HG02970 (cell line): ENCODE results near the gene ZC3H4.
"Not testable (repeated sequence)": the region's sequence is repeated elsewhere in the genome, so short reads cannot be mapped to it uniquely, and the experiment has no call there.

Experiments
- ATAC-seq: cut with Tn5 transposase; IDR thresholded peaks from one replicate; pipeline ENCODE4 v1.9.1; 2021; ENCODE audit warnings: mild to moderate bottlenecking, moderate library complexity, moderate number of reproducible peaks; ENCODE audit not compliant: unreplicated experiment, low FRiP score

Gene ZC3H4

DNA sequence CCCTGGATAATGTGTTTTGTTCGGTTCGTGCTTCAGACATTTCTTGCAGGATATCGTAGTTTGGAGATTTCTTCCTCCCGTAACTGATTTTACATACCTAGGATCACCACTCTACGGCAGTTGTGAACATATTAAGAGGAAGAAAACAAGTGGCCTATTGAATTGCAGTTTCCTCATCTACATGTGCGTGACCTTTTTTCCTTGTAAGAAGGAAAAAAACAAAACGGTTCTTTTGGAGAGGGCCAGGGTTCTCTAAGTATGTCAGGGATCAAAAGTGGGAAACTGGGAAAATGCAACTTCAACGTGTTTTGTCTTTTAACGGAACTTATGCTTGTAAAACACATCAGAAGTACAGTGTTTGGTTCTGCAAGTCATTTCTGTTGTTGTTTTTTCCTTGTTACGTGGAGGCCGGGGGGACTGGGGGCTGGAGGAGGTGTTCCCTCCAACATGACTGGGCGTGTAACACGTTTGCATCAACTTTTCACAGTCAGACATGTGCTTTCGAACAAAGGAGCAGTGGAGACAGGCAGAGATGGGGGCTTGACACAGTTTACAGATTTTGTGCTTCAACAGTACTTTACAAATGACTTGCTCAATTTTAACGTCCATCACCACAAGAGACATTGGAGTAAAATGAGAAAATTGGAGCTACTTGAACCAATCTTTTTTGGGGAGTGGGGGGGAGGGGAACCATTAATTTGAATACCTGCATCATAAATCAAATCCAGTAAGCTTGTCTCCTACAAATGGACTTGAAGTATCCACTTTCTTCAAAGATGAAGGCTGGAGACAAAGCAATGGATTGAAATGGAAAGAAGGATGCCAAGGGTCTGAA is 3.8 kb downstream of the ZC3H4 start:
- ATAC-seq: no peak

DNA sequence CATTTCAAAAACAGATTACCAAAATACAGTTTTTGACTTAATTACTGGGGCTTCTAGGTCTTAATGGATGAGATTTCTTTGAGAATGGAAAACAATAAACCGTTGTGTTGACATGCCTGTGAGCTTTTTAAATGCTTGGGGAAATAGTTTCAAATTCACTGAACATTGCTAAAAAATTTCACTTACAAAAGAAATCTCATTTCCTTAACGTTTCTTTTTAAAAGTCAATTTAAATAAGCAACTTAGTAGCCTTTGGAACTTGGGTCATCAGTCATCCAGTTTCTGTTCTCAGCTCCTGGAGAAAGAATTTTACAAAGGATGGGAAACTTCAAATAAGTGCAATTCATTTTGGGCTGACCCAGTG is 4.4 kb downstream of the ZC3H4 start:
- ATAC-seq: no peak

DNA sequence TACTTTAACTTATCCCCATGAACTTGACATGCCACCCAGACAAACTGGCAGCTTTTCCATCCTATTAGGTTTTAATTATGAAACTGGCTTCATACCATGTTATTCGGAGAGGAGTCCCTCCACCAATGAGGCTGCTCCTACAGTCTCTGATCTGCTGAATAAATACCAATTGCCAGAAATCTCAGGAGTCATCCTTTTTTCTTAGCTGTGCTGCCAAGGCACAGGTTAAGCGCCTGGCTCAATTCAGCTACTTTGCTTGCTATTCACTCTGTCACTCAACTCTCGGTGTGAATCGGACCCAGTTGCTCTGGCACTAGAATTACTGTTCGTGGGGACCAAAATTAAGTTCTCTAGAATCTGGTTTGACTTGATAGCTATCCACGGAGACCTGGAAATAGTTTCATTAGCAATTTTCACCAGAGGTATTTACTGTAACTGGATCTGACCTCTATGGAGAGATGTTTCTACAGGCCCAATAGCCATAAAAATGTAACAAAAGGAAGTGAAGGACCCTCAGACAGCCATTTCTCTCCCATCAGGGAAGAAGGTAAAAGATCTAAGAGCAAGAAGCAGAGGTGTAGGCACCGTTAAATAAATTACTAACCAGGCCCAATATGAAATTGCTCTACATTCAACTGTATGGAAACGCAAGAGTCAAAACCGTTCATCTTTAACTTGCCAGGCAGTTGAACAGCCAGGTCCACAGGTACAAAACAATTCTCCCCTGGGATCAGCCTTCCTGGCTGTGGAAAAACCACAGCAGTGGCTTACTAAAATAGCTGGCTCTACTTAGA is 5.4 kb downstream of the ZC3H4 start:
- ATAC-seq: no peak

DNA sequence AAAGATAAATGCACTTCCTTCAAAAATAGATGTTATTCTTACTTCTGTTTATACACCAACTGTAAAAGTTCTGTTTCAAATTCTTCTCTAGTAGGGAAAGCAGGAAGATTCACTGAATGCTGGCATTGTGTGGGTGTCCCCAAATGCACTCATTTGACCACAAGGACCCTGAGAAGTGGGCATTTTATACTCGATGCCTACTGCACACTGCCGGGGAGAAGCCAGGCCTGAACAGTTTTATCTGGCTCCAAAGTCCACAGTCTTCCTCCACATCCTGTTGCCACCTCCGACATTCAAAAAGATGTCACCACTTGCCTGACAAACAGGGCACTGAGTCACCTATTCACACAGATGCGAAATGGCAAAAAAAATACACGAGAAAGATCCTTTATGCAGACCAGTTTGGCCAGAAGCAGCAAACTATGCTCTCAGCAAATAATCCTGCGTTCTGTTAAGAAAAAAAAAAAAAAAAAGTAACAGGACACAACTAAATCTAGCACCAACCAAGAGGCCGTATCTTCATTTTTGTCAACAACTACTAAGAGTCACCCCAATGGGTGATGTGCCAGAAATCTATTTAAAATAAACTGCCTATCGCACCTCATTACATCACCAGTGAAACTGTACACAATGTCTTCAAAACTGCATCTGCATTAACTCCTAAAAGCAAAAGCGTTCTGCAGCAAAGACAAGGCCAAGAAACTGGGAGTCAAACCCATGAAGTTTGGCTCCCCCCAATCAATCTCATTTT is 6.2 kb downstream of the ZC3H4 start:
- ATAC-seq: no peak

DNA sequence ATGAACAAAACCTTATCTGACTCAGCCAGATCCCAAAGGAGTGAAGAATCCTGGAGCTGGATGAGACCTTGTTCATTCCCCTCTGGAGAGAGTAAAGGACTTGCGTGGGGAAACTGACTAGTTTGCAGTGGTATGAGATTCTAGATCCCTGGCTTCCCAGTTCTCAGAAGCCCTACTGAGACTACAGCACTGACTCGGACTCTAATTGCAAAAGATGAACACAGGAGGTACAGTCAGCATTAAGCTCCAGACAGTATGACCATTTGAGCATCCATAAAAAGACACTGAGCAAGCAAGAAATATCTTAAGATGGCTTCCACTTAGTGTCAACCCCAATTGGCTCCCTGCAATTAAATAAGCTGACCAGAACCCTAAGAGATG is 6.8 kb downstream of the ZC3H4 start:
- ATAC-seq: no peak

DNA sequence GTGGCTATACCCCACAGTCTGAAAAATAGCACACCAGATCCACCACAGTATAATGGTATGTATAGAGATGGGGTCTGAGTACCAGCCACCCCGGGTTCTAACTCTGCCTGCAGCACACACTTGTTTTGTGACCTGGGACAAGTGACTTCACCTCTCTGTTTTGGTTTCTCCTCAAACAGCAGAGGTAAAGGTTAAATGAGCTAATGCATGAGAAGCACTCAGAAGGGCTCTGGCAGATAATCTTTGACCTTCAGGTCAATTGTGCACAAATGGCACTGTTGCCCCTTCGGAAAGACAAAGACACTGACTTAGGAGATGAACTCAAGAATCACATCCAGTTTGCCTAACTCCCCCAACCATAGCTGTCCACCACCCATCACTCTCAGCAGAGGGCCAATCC is 7.7 kb downstream of the ZC3H4 start:
- no peak for ATAC-seq

DNA sequence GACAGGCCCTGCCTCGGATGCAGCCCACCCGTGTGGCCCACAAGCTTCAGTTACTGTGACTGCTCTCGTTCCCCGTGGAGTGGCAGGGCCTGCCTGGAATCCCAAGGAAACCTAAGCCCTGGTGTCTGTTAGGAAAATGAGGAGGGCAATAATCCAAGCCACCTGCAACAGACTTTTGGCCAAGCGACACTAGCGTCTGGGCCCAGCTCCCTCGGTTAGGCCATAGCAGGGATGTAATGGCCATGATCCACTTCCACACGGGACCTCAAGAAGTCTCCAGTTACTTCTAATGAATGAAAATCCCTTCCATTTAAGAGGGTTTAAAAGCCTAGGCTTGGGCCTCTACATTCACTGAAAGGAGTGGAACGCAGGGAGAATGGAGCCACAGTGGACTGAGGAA is 8.9 kb downstream of the ZC3H4 start:
- ATAC-seq: no peak

DNA sequence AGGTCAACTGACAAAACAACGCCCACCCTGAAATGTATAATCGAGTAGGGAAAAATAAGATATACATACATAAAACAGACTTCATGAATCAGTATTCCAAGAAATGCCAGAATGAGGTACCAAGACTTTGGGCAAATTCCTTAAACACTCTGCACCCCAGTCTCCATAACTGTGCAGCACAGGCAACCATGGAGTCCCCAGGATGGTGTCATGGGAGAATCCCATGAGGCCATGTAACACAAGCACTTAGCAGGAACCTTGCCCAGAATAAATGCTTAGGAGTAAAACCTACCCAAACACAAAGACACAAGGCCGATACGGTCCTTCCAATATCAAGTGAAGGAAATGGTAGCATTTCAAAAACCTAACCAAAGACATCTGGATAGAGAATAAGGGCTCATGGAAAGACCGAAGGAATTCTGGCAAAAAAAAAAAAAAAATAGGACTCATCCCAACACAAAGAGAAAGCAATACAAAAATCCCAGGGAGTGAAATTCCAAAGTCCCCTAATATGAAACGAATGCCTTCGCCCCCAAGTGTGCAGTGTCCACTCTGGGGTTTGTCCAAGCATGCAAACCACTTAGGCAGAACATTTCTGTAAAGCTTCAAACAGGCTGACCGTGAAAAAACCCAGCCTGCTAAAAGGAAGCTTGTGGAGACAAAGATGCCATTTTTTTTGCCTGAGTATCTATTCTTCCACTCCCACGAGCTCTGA is 11.1 kb downstream of the ZC3H4 start:
- no peak for ATAC-seq

DNA sequence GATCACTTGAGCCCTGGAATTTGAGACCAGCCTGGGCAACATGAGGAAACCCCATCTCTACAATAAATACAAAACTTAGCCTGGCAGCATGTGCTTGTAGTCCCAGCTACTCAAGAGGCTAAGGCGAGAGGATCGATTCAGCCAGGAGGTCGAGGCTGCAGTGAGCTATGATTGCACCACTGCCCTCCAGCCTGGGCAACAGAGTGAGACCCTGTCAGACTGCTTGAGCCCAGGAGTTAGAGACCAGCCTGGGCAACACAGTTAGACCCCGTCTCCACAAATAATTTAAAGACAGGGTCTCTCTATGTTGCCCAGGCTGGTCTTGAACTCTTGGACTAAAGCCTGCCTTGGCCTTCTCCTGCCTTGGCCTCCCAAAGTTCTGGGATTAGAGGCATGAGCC is 12.5 kb downstream of the ZC3H4 start:
- ATAC-seq: not testable (repeated sequence)

DNA sequence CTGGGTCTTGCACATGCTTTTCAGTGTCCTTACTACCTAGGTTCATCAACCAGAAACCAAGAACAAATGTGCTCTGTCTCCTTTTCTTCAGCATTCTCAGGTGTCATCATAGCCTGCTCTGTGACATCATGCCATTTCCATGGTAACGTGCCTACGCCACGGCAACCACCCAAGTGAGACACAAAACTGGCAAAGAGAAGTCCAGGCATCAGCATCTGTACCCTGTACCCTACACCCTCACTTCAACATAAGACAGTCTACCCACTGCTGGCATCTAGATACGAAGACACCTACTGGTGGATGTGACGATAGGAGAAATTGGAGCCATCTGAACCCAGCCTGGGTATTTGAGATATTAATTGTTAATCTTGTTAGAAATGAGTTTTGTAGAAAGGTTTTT is 13.3 kb downstream of the ZC3H4 start:
- ATAC-seq: no peak

DNA sequence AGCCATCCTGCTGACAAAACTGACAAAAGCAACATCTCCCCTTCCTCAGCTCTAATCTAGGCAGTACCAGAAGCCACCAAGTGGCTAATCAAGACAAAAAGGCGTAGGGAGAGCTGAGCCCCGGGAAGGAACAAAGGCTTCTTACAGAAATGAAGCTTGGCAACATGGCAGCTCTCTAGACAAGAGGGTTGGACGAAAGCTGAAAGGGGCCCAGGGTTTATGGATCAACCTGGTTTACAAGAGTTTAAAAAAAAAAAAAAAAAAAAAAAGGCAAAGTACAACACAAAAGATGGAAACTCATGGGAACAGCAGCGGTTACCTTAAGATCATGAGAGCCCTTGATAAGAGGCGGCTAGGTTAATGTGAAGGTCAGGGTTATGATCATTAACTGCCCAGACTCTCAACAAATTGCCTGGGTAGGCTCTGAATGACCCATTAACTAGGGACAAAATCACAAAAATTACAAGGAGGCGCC is 14.0 kb downstream of the ZC3H4 start:
- no peak for ATAC-seq

DNA sequence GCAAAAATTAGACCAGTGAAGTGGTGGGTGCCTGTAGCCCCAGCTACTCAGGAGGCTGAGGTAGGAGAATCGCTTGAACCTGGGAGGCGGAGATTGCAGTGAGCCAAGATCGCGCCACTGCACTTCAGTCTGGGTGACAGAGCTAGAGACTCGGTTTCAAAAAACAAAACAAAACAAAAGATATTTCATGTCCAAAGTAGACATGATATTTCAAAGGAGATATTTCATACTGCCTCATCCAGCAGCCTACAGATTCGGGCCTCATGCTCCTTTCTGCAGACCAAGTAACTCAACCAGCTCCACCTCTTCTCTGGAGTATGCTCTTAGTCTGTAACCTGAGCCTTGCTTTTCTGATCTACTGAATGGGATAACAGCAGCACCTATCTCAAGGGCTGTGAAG is 15.0 kb downstream of the ZC3H4 start:
- ATAC-seq: no peak

DNA sequence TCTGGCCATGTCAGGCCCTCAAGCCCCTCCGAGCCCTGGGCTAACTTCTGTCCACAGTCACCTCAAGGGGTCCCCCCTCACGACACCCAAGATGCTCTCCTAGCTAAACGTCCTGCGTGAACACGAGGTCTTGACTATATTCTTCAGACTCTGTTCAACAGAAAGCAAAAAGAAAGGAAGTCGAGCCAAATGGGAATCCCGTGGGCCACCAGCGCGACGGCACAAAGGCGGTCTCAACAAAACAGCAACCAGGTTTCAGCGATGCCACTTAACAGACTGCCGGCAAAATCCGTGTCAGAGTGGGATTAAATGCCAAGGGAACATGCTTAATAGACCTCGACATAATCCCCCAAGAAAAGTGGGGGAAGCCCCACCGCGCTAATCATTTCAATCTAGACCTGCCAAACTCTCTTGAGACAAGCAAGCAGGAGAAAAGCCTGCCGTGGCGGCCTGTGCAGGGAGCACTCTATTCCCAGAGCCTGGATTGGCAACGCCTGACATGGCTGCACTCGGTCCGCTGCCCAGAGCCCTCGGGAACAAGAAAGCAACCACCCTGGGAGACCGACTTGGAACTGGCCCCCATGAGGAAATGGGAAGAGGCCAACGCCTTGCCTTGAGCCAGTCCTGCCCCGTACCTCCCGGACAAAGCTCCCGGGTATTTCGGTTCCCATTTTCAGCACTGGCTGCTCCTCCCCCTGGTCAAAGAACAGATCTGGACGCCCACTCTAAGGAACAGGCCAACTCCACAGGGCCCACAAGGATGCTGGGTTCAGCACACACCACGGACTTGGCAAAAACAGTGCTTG is 16.0 kb downstream of the ZC3H4 start:
- ATAC-seq: no peak

DNA sequence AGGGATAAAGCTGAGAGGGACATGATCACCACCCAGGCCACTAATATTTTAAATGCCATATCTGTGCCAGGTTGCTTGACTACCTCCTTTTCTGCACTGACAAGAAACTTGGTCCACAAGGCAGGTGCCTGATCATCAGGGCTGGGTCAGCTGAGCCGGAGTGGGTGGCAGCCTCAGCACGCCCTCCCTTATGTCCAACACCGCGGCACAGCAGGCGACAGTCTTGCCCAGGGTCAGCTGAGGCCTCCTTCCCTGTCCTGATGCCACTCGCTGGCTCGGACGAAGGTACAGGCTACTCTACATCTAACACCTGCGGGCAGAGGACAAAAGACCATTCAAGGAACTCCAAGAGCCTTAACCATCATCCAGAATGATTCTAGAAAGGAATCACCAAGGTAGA is 16.9 kb downstream of the ZC3H4 start:
- no peak for ATAC-seq

DNA sequence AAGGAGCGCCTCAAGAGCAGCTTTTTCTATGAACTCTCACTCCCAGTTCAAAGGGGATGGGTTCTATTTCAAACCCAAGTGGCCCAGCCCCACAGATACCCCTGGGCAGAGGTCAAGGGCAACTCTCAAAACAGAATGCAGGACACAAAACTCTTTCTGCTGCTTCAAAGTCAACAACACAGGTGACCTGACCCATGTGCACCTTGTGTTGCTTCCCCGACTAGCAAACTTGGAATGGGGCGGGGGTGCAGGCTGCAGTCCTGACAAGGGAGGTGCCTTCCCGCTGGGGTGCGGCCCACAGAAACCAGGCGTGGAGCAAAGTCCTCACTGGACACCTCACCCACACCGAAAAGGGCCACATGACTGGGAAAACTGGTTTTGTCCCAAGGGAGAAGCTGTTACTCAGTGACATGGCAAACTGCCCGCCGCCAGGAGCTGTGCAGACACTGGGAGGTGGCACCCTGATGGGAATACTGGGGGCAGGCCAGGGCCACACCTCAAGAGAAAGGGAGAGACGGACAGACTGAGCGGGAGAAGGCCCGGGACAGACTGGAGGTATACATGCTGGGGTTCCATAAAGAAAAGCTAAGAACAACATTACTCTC is 17.4 kb downstream of the ZC3H4 start:
- no peak for ATAC-seq

DNA sequence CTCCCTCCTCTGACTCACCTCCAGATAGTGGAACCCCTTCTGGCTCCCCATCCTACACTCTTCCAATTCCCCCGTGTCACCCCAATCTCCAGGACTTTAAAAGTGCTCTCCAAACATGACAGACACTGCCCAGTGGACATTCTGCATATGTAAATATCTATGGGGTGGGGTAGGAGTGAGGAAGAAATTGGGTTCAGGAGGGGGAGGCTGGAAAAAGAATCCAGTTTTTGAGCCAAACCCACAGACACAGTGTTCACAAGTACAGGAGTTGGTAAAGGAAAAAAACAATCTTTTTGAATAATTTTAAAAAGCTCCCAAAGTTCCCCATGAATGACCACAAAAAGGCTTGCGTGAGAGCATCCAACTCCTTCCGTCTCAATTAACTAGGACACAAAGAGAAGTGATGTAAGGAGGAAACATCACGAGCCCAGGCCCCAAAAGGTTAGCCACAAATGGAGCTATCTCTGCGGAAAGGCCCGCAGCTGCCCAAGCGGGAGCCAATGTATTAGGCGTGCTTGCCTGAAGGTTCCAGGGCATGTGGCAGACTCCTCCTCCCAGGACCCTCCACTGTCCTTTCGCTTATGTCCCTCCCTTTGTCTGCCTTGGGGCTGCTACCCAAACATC is 18.0 kb downstream of the ZC3H4 start:
- ATAC-seq: no peak

DNA sequence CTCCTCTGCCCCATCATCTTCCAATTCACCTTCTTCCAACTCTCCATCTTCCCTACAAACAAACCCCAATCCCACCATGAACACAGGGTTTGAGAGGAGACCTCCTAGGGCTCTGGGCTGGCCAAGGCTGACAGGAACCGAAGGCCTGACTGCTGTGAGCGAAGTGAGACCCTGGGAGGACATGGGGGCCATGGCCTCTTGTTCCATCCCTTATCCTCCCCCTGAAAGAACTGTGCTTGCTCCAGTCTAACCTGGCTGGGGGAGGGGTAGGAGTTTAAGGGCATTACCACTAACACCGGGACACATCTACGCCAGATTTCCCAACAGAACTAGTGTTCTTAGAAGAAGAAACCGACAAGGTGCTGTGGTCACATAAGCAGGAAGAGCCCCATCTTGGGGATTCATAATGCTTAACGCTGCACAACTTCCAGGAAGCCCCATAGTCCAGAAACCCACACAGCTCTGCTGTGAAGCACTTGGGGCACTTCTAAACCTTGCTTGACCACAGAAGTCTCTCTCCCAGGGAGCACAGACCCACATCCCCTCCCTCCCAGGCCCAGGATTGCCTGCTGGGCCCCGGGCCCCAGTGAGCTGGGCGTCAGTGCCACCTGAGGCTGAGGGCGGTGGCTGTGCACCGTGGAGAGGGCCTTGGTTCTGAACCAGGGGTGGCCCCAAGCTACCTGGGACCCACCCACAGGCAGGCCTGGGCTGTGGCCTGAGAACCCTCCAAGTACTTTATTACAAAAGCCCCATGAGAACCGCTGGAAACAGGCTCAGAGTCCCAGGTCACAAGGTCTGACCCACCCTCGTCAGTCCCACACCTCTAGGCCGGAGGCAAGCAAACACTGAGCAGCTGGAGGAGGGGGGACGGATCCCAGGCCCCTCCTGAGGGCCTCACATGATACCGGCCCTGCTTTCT is 18.8 kb downstream of the ZC3H4 start:
- no peak for ATAC-seq

DNA sequence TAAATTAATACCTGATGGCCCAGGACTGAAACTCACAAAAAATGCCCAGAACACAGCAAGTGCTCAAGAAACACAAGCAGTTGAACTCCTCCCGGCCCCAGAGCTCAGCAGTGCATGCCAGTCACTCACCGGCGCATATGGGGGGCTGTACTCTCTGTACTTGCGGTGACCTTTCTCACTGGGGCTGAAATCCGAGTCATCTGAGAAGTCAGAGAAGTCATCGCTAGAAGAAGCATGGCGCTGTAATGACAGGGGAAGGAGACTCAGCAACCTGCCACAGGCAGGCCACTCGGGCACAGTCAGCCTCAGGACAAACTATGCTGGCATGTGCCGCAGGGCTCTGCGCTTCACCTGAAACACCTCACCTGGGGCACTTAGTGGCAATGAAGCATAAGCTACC is 19.7 kb downstream of the ZC3H4 start:
- ATAC-seq: no peak
